NB4 (cell line): ENCODE measurements around the gene ZNF784.

ENCODE experiments used
- MAX ChIP-seq: IDR thresholded peaks from 2 replicates; pipeline ENCODE4 v1.6.1; 2011; ENCODE audit warnings: low read depth, low read length
- POLR2A ChIP-seq: IDR thresholded peaks from 2 replicates; pipeline ENCODE4 v1.6.1; 2011; ENCODE audit warnings: mild to moderate bottlenecking; ENCODE audit not compliant: insufficient read length; ENCODE audit errors: extremely low read depth
- TF ChIP-seq, protein P1 (sequence below): IDR thresholded peaks from one replicate; pipeline ENCODE4 v1.5.1; 2012; ENCODE audit warnings: low read depth, low read length

DNA sequence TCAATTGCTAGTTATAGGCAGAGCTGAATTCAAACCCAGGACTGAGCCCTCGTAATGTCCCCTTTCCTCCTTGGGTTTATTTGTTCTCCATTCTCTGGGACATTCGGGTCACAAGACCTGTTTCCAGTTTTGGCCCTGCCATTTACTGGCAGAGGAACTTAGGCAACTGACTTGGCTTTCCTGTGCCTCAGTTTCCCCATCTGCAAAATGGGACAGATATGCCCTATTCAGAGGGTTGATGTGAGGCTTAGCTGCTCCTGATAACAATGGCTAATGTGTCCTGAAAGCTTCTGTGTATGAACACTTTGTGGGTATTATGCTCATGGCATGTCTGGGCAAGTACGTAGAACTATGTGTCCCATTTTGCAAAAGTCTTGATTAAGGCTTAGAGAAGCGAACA, 23.3 kb downstream of the ZNF784 start:
- TF ChIP-seq POLR2A = no peak
- TF ChIP-seq, protein P1, sequence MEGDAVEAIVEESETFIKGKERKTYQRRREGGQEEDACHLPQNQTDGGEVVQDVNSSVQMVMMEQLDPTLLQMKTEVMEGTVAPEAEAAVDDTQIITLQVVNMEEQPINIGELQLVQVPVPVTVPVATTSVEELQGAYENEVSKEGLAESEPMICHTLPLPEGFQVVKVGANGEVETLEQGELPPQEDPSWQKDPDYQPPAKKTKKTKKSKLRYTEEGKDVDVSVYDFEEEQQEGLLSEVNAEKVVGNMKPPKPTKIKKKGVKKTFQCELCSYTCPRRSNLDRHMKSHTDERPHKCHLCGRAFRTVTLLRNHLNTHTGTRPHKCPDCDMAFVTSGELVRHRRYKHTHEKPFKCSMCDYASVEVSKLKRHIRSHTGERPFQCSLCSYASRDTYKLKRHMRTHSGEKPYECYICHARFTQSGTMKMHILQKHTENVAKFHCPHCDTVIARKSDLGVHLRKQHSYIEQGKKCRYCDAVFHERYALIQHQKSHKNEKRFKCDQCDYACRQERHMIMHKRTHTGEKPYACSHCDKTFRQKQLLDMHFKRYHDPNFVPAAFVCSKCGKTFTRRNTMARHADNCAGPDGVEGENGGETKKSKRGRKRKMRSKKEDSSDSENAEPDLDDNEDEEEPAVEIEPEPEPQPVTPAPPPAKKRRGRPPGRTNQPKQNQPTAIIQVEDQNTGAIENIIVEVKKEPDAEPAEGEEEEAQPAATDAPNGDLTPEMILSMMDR = no peak
- TF ChIP-seq MAX = no peak
